ENCODE data around the gene NTS. TPM values are rescaled to one million over a fixed set of nuclear protein-coding genes. Genes with fewer than 3 reads are reported as not detected.

Gene NTS
- polyA plus RNA-seq, 1 donor from 2014 or later: 60.1 TPM

- H3K4me2 ChIP-seq (ENCODE audit: low read length): no peak overlapping the region
- TF ChIP-seq EP300 (conservative IDR thresholded peaks at IDR 0.05; ENCODE audit: poor library complexity, severe bottlenecking): no peak
- no peak for TF ChIP-seq RAD21 (conservative IDR thresholded peaks at IDR 0.05)
- TF ChIP-seq REST (IDR thresholded peaks at IDR 0.05; ENCODE audit: borderline replicate concordance): no peak
- TF ChIP-seq EZH2 (IDR thresholded peaks at IDR 0.05; ENCODE audit: borderline replicate concordance, insufficient read depth, low read length, poor library complexity, severe bottlenecking): no peak
- no peak for TF ChIP-seq TAF1 (IDR thresholded peaks at IDR 0.05; ENCODE audit: low read depth)
- no peak for TF ChIP-seq MXI1 (conservative IDR thresholded peaks at IDR 0.05; ENCODE audit: poor library complexity, severe bottlenecking)
Measured at GRCh38 chr12:85849344-85849743, 24.8 kb upstream of the NTS start.

GRCh38 chr12:85855305-85855704, 18.8 kb upstream of the NTS start:
- TF ChIP-seq POLR2AphosphoS5 (IDR thresholded peaks at IDR 0.05) (no peak), EZH2 (IDR thresholded peaks at IDR 0.05; ENCODE audit: borderline replicate concordance, insufficient read depth, low read length, poor library complexity, severe bottlenecking) (no peak), RAD21 (conservative IDR thresholded peaks at IDR 0.05) (no peak)
- no peaks in the 10 kb centered on the region for H3K79me2 ChIP-seq (replicated peaks; ENCODE audit: insufficient read depth, low read length)
- no peaks in the 10 kb centered on the region for H3K9me2 ChIP-seq (ENCODE audit: insufficient read depth, low read length)
- no peaks in the 10 kb centered on the region for H3K9me3 ChIP-seq (ENCODE audit: low read length)
- no peak overlapping the region for H3K27ac ChIP-seq (ENCODE audit: low read length)
- H3K4me2 ChIP-seq (ENCODE audit: low read length): no peak overlapping the region
- H2AFZ ChIP-seq (ENCODE audit: low read depth, low read length): no peak overlapping the region
- no peak overlapping the region for H3K4me3 ChIP-seq (ENCODE audit: low read length)
- H3K36me3 ChIP-seq (ENCODE audit: insufficient read depth, low read length): no peaks in the 10 kb centered on the region
- no peaks in the 10 kb centered on the region for H3K27me3 ChIP-seq (ENCODE audit: insufficient read depth, low read depth, low read length)
- no peak overlapping the region for H3K9ac ChIP-seq (ENCODE audit: low read length)
- H3F3A ChIP-seq (ENCODE audit: insufficient read depth, low read length, poor library complexity, severe bottlenecking): no peaks in the 10 kb centered on the region
- H4K20me1 ChIP-seq (ENCODE audit: insufficient read depth): no peaks in the 10 kb centered on the region

More at GRCh38 chr12:85849344-85849743, 24.8 kb upstream of the NTS start:
- Histone ChIP-seq H3K4me3 (ENCODE audit: low read length) (no peak overlapping the region), H3F3A (ENCODE audit: insufficient read depth, low read length, poor library complexity, severe bottlenecking) (no peaks in the 10 kb centered on the region), H3K79me2 (replicated peaks; ENCODE audit: insufficient read depth, low read length) (no peaks in the 10 kb centered on the region), H3K36me3 (ENCODE audit: insufficient read depth, low read length) (no peaks in the 10 kb centered on the region), H3K9me2 (ENCODE audit: insufficient read depth, low read length) (no peaks in the 10 kb centered on the region), H3K27me3 (ENCODE audit: insufficient read depth, low read depth, low read length) (no peaks in the 10 kb centered on the region), H3K9ac (ENCODE audit: low read length) (no peak overlapping the region), H3K9me3 (ENCODE audit: low read length) (no peaks in the 10 kb centered on the region), H3K27ac (ENCODE audit: low read length) (no peak overlapping the region), H4K20me1 (ENCODE audit: insufficient read depth) (no peaks in the 10 kb centered on the region), H2AFZ (ENCODE audit: low read depth, low read length) (no peak overlapping the region)

GRCh38 chr12:85856966-85857365, 17.1 kb upstream of the NTS start:
- no peaks in the 10 kb centered on the region for H3K36me3 ChIP-seq (ENCODE audit: insufficient read depth, low read length)
- no peaks in the 10 kb centered on the region for H4K20me1 ChIP-seq (ENCODE audit: insufficient read depth)
- H3K27ac ChIP-seq (ENCODE audit: low read length): no peak overlapping the region
- H3K4me3 ChIP-seq (ENCODE audit: low read length): no peak overlapping the region
- H2AFZ ChIP-seq (ENCODE audit: low read depth, low read length): no peak overlapping the region
- H3F3A ChIP-seq (ENCODE audit: insufficient read depth, low read length, poor library complexity, severe bottlenecking): no peaks in the 10 kb centered on the region
- no peaks in the 10 kb centered on the region for H3K9me3 ChIP-seq (ENCODE audit: low read length)
- H3K27me3 ChIP-seq (ENCODE audit: insufficient read depth, low read depth, low read length): no peaks in the 10 kb centered on the region
- no peak for TF ChIP-seq EZH2 (IDR thresholded peaks at IDR 0.05; ENCODE audit: borderline replicate concordance, insufficient read depth, low read length, poor library complexity, severe bottlenecking)
- TF ChIP-seq RAD21 (conservative IDR thresholded peaks at IDR 0.05): no peak
- TF ChIP-seq TAF1 (IDR thresholded peaks at IDR 0.05; ENCODE audit: low read depth): no peak
- no peak for TF ChIP-seq SMC3 (conservative IDR thresholded peaks at IDR 0.05; ENCODE audit: poor library complexity)
- no peak for TF ChIP-seq EP300 (conservative IDR thresholded peaks at IDR 0.05; ENCODE audit: poor library complexity, severe bottlenecking)
- TF ChIP-seq CTCF (IDR thresholded peaks at IDR 0.05; ENCODE audit: poor library complexity, severe bottlenecking): no peak
- TF ChIP-seq POLR2AphosphoS5 (IDR thresholded peaks at IDR 0.05): no peak
- no peak for TF ChIP-seq MXI1 (conservative IDR thresholded peaks at IDR 0.05; ENCODE audit: poor library complexity, severe bottlenecking)
- no peak for TF ChIP-seq REST (IDR thresholded peaks at IDR 0.05; ENCODE audit: borderline replicate concordance)
- no peak overlapping the region for H3K4me2 ChIP-seq (ENCODE audit: low read length)
- no peaks in the 10 kb centered on the region for H3K79me2 ChIP-seq (replicated peaks; ENCODE audit: insufficient read depth, low read length)
- H3K9me2 ChIP-seq (ENCODE audit: insufficient read depth, low read length): no peaks in the 10 kb centered on the region
- no peak overlapping the region for H3K9ac ChIP-seq (ENCODE audit: low read length)

All from neural cell (in vitro differentiated cells).